Trophoblast cell (in vitro differentiated cells and primary cell): ENCODE measurements around the gene CAPZB.

Experiments used
- DNase-seq, 2 donors: peaks; one replicate each; pipeline ENCODE4 v3.0.0-alpha.2; 2016
- H2AFZ ChIP-seq: 2 replicates; pipeline ENCODE4 v1.6.1; 2013; ENCODE audit warnings: low read length, moderate library complexity, mild to moderate bottlenecking; ENCODE audit not compliant: insufficient read depth, poor library complexity
- H2AK5ac ChIP-seq: 2 replicates; pipeline ENCODE4 v1.6.1; 2013; ENCODE audit warnings: mild to moderate bottlenecking, low read length
- H2BK120ac ChIP-seq: 2 replicates; pipeline ENCODE4 v1.6.1; 2013; ENCODE audit warnings: low read length, mild to moderate bottlenecking, moderate library complexity; ENCODE audit not compliant: insufficient read depth, poor library complexity
- H2BK12ac ChIP-seq: 2 replicates; pipeline ENCODE4 v1.6.1; 2013; ENCODE audit warnings: mild to moderate bottlenecking, low read length, moderate library complexity
- H2BK5ac ChIP-seq: 2 replicates; pipeline ENCODE4 v1.6.1; 2013; ENCODE audit warnings: low read length, low read depth, moderate library complexity, mild to moderate bottlenecking; ENCODE audit not compliant: poor library complexity
- H3K14ac ChIP-seq: 2 replicates; pipeline ENCODE4 v1.6.1; 2013; ENCODE audit warnings: mild to moderate bottlenecking, low read length
- H3K18ac ChIP-seq: 2 replicates; pipeline ENCODE4 v1.6.1; 2013; ENCODE audit warnings: mild to moderate bottlenecking, low read length
- H3K23ac ChIP-seq: 2 replicates; pipeline ENCODE4 v1.6.1; 2013; ENCODE audit warnings: low read length
- H3K27ac ChIP-seq: 2 replicates; pipeline ENCODE4 v1.5.1; 2013; ENCODE audit warnings: low read depth, mild to moderate bottlenecking, inconsistent platforms, low read length, moderate library complexity
- H3K27me3 ChIP-seq: 2 replicates; pipeline ENCODE4 v1.6.1; 2013; ENCODE audit warnings: inconsistent platforms, mild to moderate bottlenecking, low read length, moderate library complexity; ENCODE audit not compliant: insufficient read depth
- H3K36me3 ChIP-seq, 2 experiments: 1 replicate in 1 of 2; 2 replicates in 1 of 2; pipeline ENCODE4 v1.6.1; 2013; ENCODE audit warnings: low read length in 2 of 2, mild to moderate bottlenecking in 2 of 2, moderate library complexity in 1 of 2; ENCODE audit not compliant: insufficient read depth in 2 of 2, control insufficient read depth in 1 of 2
- H3K4ac ChIP-seq: 2 replicates; pipeline ENCODE4 v1.6.1; 2013; ENCODE audit warnings: low read depth, mild to moderate bottlenecking, low read length, moderate library complexity
- H3K4me1 ChIP-seq, 2 experiments: 1 replicate in 1 of 2; 2 replicates in 1 of 2; pipeline ENCODE4 v1.6.1; 2013; ENCODE audit warnings: low read length in 2 of 2, mild to moderate bottlenecking in 2 of 2, moderate library complexity in 1 of 2; ENCODE audit not compliant: insufficient read depth in 2 of 2, control insufficient read depth in 1 of 2
- H3K4me2 ChIP-seq: 2 replicates; pipeline ENCODE4 v1.6.1; 2013; ENCODE audit warnings: inconsistent platforms, mild to moderate bottlenecking, low read length, moderate library complexity
- H3K4me3 ChIP-seq: 2 replicates; pipeline ENCODE4 v1.5.1; 2013; ENCODE audit warnings: mild to moderate bottlenecking, low read depth, low read length, inconsistent platforms
- H3K79me1 ChIP-seq: one replicate; pipeline ENCODE4 v1.6.1; 2013; ENCODE audit warnings: low read length
- H3K79me2 ChIP-seq: 2 replicates; pipeline ENCODE4 v1.6.1; 2013; ENCODE audit warnings: low read length, mild to moderate bottlenecking; ENCODE audit not compliant: control insufficient read depth, insufficient read depth, poor library complexity
- H3K9ac ChIP-seq: 2 replicates; pipeline ENCODE4 v1.6.1; 2013; ENCODE audit warnings: mild to moderate bottlenecking, low read length
- H3K9me3 ChIP-seq: 2 replicates; pipeline ENCODE4 v1.6.1; 2013; ENCODE audit warnings: low read depth, mild to moderate bottlenecking, control low read depth, inconsistent platforms, low read length; ENCODE audit not compliant: insufficient read depth
- H4K12ac ChIP-seq: 2 replicates; pipeline ENCODE4 v1.6.1; 2013; ENCODE audit warnings: low read depth, mild to moderate bottlenecking, low read length, moderate library complexity
- H4K8ac ChIP-seq: 2 replicates; pipeline ENCODE4 v1.6.1; 2013; ENCODE audit warnings: low read depth, mild to moderate bottlenecking, low read length, moderate library complexity
- H4K91ac ChIP-seq: one replicate; pipeline ENCODE4 v1.6.1; 2013; ENCODE audit warnings: low read depth, mild to moderate bottlenecking, low read length, moderate library complexity
- WGBS: extraction: QIAGEN DNeasy Blood & Tissue Kit; methylation state at CpG from one replicate; pipeline ENCODE4 v1.1.7; 2013; ENCODE audit warnings: missing lambda C conversion rate; ENCODE audit not compliant: insufficient read length, insufficient coverage; ENCODE audit errors: extremely low coverage; 5-methylcytosine and 5-hydroxymethylcytosine counted together

Gene CAPZB

GRCh38 chr1:19381261-19381660 lies 104.1 kb downstream of the CAPZB start:
- Histone ChIP-seq H3K9me3 (no peaks in the 10 kb centered on the region), H2BK120ac (no peak overlapping the region), H3K23ac (no peak overlapping the region), H3K27ac (no peak overlapping the region), H3K4ac (no peak overlapping the region), H3K4me3 (no peak overlapping the region), H3K14ac (no peak overlapping the region), H3K36me3 (peaks cover 45 to 56% of the 10 kb centered on the region in 2 experiments), H4K91ac (no peak overlapping the region), H3K18ac (peak overlapping the region; percentile 48), H2AFZ (no peak overlapping the region), H3K27me3 (no peaks in the 10 kb centered on the region), H3K79me2 (no peaks in the 10 kb centered on the region), H4K8ac (no peak overlapping the region), H3K4me1 (peaks cover 3 to 8% of the 10 kb centered on the region in 2 experiments), H2BK12ac (no peak overlapping the region), H3K79me1 (no peaks in the 10 kb centered on the region), H3K9ac (no peak overlapping the region), H2AK5ac (no peak overlapping the region), H2BK5ac (no peak overlapping the region), H4K12ac (no peak overlapping the region), H3K4me2 (no peak overlapping the region)
- no peak for DNase-seq
- no CpG with 5 or more reads among the region's 6 CpGs for WGBS

- H3K9ac ChIP-seq: no peak overlapping the region
- no CpG with 5 or more reads among the region's 17 CpGs for WGBS
Observed at GRCh38 chr1:19377812-19378718, 107.3 kb downstream of the CAPZB start.

GRCh38 chr1:19376428-19377372 lies 108.6 kb downstream of the CAPZB start:
- WGBS: no CpG with 5 or more reads among the region's 7 CpGs
- no peak overlapping the region for H2BK120ac ChIP-seq
- H3K27me3 ChIP-seq: no peaks in the 10 kb centered on the region
- no peaks in the 10 kb centered on the region for H3K79me1 ChIP-seq
- no peak overlapping the region for H3K27ac ChIP-seq
- no peak overlapping the region for H2AFZ ChIP-seq
- H2BK5ac ChIP-seq: no peak overlapping the region
- H4K91ac ChIP-seq: no peak overlapping the region
- H3K18ac ChIP-seq: no peak overlapping the region
- H4K12ac ChIP-seq: no peak overlapping the region
- no peak overlapping the region for H3K14ac ChIP-seq
- no peak overlapping the region for H3K4me2 ChIP-seq
- H2AK5ac ChIP-seq: no peak overlapping the region
- peaks cover 49 to 65% of the 10 kb centered on the region in 2 experiments for H3K36me3 ChIP-seq
- H3K4me3 ChIP-seq: no peak overlapping the region
- no peak overlapping the region for H2BK12ac ChIP-seq
- no peak overlapping the region for H3K4ac ChIP-seq
- no peak for DNase-seq
- H3K4me1 ChIP-seq: no peaks in the 10 kb centered on the region
- H3K79me2 ChIP-seq: no peaks in the 10 kb centered on the region
- H3K9ac ChIP-seq: no peak overlapping the region
- no peak overlapping the region for H3K23ac ChIP-seq
- no peaks in the 10 kb centered on the region for H3K9me3 ChIP-seq
- H4K8ac ChIP-seq: no peak overlapping the region

More at GRCh38 chr1:19377812-19378718, 107.3 kb downstream of the CAPZB start:
- Histone ChIP-seq H3K4me2 (no peak overlapping the region), H3K79me2 (no peaks in the 10 kb centered on the region), H3K4ac (no peak overlapping the region), H4K8ac (no peak overlapping the region), H3K4me1 (no peaks in the 10 kb centered on the region), H3K14ac (no peak overlapping the region), H3K4me3 (no peak overlapping the region), H3K79me1 (no peaks in the 10 kb centered on the region), H2BK120ac (no peak overlapping the region), H4K12ac (no peak overlapping the region), H3K27me3 (no peaks in the 10 kb centered on the region), H3K36me3 (peaks cover 49 to 64% of the 10 kb centered on the region in 2 experiments), H3K23ac (no peak overlapping the region), H4K91ac (no peak overlapping the region), H2BK12ac (no peak overlapping the region), H2BK5ac (no peak overlapping the region), H3K18ac (no peak overlapping the region), H2AK5ac (no peak overlapping the region), H3K27ac (no peak overlapping the region), H2AFZ (no peak overlapping the region), H3K9me3 (no peaks in the 10 kb centered on the region)
- DNase-seq: peak; percentile 61 to 79

- Histone ChIP-seq H3K27ac (no peak overlapping the region), H3K4ac (no peak overlapping the region)
- no CpG with 5 or more reads among the region's 6 CpGs for WGBS
Observed at GRCh38 chr1:19375631-19376400, 109.5 kb downstream of the CAPZB start.

More at GRCh38 chr1:19375631-19376400, 109.5 kb downstream of the CAPZB start:
- Histone ChIP-seq H3K4me1 (peaks cover under 1 to 1% of the 10 kb centered on the region in 2 experiments), H3K4me3 (no peak overlapping the region), H2BK12ac (no peak overlapping the region), H4K91ac (no peak overlapping the region), H3K23ac (no peak overlapping the region), H3K36me3 (peaks cover 53 to 70% of the 10 kb centered on the region in 2 experiments), H2AK5ac (no peak overlapping the region), H3K9me3 (peaks cover under 1% of the 10 kb centered on the region), H3K4me2 (no peak overlapping the region), H4K12ac (no peak overlapping the region), H3K14ac (no peak overlapping the region), H4K8ac (no peak overlapping the region), H2AFZ (no peak overlapping the region), H3K79me2 (no peaks in the 10 kb centered on the region), H3K18ac (no peak overlapping the region), H3K9ac (no peak overlapping the region), H3K27me3 (no peaks in the 10 kb centered on the region), H2BK120ac (no peak overlapping the region), H2BK5ac (no peak overlapping the region), H3K79me1 (no peaks in the 10 kb centered on the region)
- DNase-seq: no peak
